ENCODE results near the gene SGIP1. TPM values are rescaled to one million over a fixed set of nuclear protein-coding genes. Genes with fewer than 3 reads are reported as not detected.
A peak's percentile ranks its signal among the peaks of the same experiment; 100 is the strongest.
"Not testable (repeated sequence)": the region's sequence is repeated elsewhere in the genome, so short reads cannot be mapped to it uniquely, and the experiment has no call there.

Gene SGIP1
- total RNA-seq, 1 donor: 2.2 TPM

DNA sequence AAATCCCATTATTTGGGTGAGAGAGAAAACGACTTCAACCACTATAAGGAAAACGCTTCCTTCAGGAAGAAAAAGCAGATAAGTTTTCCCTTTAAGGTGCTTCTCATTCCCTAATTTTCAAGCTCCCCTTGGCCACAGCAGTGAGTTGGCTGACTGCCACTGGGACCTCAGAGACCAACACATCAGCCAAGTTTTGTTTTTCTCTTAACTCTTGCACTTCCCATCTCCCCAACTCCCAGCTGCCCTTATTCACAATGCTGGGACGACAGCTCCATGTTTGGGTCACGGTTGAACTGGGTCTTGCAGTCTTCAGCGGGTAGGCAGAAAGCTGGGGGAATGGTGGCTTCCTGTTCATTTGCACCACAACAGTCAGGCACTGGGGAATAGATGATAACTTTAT, 18.9 kb downstream of the SGIP1 start:
- DNase-seq (ENCODE audit: low read depth in 2 of 3, low spot score in 2 of 3): no peak

DNA sequence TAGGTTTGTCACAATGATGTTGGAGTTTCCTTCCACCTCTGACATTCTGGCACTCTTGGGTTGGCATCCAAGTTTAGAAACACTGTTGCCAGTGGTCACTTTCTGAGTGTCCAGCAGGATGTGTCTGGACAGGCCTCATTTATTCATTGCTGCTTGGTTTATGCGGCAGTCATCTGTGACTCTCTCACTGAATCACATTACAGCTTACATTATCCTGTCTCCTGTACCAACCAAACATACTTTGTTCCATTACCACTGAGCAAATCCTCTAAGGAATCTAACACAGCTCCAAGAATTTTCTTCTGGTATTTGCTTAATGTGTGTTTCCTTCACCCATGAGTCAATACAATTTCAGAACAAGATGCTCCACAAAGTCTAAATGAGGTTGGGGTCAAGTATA, 19.9 kb downstream of the SGIP1 start:
- no peak for DNase-seq (ENCODE audit: low read depth in 2 of 3, low spot score in 2 of 3)

- no peak for DNase-seq (ENCODE audit: low read depth in 2 of 3, low spot score in 2 of 3)
These were observed 22.2 kb downstream of the SGIP1 start for GRCh38 chr1:66556161-66556611.

DNA sequence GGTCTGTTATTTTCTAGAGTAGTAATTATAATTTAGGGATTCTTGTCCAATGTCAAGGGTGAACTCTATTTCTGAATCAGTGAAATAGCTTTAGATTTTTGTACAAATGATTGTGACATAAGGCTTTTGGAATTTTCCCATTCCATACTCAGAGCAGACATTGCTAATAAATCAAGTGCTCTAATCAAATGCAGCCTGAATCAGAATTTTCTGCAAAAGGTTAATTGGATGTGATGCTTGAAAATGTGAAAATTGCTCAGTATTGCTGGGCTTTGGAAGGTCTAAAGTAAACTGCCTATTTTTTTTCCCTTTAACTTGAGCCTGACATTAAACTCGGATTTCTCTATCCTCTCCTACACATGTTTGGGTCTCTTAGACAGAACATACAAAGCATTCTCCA, 23.2 kb downstream of the SGIP1 start:
- no peak for DNase-seq (ENCODE audit: low read depth in 2 of 3, low spot score in 2 of 3)

GRCh38 chr1:66559517-66559916, 25.6 kb downstream of the SGIP1 start:
- no peak for DNase-seq (ENCODE audit: low read depth in 2 of 3, low spot score in 2 of 3)

DNA sequence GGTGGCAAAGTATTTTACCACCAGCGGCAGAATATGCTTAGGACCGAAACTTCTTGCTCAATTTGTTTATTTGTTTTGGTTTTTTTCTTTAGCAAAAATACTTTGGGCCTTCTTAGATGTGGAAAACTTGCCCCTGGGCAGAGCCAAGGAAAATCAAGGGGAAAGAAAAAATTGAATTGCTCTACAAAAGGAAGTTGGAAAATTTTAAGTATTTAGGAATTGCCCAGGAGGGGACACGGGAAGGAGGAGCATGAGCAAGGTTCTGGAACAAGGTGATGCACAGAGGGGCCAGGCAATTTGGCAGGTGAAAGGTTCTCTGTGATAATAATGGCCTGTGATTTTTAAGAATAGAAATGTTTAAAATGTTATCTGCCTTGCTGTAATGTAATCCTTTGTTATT, 28.6 kb downstream of the SGIP1 start:
- no peak for DNase-seq (ENCODE audit: low read depth in 2 of 3, low spot score in 2 of 3)

DNA sequence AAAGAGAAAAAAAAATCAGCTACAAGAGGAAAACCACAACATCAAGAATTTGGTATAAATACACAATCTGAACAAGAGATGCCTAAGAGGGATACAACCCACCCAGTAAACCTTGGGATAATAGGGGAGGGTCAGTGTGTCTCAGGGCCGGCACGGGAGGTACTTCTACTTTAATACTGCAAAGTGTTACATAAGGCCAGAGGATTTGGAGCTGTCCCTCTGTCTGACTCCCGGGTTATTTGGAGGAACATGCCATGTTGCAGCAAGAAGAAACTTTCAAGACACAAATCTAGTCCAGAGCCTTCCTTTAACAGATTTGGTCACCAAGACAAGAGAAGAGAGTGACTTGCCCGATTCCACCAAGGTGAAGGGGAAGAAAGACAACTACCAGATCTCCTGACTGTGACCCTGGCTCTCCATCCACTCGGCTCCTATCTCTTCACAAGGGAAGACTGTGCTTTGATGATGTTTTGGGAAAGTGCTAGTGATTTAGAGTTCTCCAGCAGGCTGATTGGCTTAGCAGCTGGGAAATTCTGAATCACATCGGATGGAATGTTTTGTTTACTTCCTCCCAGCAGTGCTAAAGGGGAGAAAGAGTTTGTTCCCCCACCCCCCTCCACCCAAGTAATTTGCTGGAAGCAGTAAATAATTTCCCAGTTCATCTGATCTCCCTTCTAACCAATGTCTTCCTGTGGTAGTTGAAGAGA, 29.3 kb downstream of the SGIP1 start:
- DNase-seq (ENCODE audit: low read depth in 2 of 3, low spot score in 2 of 3): no peak

DNA sequence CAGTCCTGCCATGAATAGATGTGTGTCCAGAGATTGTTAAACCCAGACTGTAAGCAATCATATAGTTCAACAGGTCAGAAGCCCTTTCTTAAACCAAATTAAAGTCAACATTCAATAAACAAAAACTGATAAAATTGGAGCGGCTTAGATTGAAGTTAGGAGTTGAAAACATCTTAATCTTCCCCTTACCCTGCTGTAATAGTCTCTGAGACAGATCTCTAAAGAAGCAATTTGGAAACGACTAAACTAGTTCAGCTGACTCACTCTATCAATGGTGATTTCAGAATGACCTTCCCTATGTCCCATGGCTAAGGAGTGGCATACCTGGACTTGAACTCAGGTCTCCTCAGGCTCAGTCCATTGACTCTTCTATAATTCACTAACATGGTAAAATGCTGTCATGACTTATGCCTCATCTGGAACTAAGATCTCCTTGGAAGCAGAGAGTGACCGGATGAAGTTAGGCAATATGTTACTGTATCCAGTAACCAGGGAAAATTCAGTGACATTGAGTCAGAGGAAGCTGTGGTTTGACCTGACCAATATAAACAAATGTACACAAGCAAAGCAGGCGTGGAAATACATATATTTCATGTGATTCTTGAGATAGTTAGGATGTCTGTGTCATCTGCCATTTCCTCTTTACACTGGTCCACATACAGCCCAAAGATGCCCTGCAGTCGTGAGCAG, 30.1 kb downstream of the SGIP1 start:
- peak in 1 of 3 donors; percentile 8 for DNase-seq (ENCODE audit: low read depth in 2 of 3, low spot score in 2 of 3)

DNA sequence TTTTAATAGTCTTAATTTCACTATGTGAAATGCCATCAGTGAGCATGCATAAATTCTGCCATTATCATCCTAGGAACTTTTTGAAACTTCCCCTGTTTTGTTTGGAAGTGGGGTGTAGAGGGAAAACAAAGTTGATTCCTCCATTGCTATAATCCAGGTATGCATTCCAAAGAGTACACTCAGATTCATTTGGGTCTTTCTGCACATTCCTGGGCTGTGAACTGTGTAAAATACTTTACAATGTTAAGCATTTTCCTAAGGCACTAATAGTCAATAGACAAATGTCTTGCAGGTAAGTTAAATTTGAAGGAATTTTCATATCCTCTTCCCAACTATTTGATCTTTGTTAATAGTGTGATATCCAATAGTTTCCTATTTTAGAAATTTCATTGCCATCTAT, 36.2 kb downstream of the SGIP1 start:
- no peak for DNase-seq (ENCODE audit: low read depth in 2 of 3, low spot score in 2 of 3)

DNA sequence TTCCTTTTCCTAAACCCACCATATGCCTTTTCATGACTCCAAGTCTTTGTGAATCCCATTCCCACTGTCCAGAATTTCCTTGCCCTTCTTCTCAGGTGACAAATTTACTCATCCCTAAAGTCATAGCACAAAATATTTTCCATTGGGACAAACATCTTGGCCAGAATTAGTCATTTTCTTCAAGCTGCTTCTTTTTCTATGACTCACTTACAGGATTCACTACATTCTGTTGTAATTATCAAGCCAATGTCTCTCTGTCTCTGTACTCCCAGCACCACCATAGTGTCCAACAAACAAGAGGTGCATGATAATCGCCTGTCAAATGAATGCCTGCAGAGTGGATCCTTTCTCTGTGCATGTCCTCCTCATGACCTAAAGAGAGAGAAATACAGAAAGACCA, 37.8 kb downstream of the SGIP1 start:
- no peak for DNase-seq (ENCODE audit: low read depth in 2 of 3, low spot score in 2 of 3)

DNA sequence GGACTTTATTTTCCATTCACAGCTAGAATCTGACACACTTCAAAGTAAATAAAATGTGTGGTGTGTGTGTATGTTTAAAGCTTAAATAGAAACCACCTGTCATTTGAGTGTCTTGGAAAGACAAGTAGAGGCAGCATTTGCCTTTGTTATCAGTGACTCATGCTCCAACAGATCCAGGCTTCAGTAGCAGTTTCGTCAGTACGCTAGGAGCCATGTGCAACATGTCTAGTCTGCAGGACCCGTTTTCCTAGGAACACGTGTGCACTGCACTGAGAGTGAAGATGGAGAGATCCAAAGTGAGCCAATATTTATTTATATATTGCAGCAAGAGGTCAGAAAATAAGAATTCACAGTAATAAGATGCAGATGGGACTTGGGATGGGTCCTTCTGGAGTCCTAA, 41.8 kb downstream of the SGIP1 start:
- no peak for DNase-seq (ENCODE audit: low read depth in 2 of 3, low spot score in 2 of 3)

DNA sequence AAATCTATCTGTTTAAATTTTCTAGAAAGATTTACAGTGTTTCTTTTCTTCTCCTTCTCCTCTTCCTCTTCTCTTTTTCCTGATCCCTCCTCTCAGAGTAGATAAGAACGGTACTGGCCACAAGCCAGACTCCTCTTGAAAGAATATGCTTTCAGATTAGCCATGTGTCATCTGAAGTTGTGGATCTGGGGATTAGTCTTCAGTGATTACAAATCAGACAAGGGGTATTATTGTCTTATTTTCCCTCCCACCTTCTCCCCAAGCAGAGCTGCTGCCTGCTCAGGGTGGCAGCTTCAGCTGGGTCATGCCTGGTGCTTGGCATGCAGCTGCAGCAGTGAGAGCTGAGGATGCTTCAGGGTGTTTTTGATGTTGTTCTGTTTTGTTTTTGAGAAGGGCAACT, 42.7 kb downstream of the SGIP1 start:
- peak in 1 of 3 donors; percentile 33 for DNase-seq (ENCODE audit: low read depth in 2 of 3, low spot score in 2 of 3)

GRCh38 chr1:66578841-66579240, 44.9 kb downstream of the SGIP1 start:
- DNase-seq (ENCODE audit: low read depth in 2 of 3, low spot score in 2 of 3): peak in 1 of 3 donors; percentile 34

DNA sequence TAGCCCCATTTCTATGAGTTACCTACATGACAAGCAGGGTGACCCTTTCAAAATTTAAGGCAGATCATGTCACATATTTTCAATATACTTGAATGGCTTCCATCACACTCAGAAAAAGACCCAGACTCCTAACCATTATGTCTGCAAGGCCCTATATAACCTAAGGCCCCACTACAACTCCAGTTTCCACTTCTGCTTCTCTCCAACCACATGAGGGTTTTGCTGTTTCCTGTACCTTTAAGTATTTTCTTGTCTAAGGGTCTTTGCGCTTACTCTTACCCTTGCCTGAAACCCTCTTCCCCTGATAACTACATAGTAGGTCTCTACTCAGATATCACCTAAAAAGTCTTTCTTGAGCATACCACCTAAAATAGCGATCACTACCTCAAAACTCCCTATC, 46.1 kb downstream of the SGIP1 start:
- DNase-seq (ENCODE audit: low read depth in 2 of 3, low spot score in 2 of 3): peak in 1 of 3 donors; percentile 51

GRCh38 chr1:66583021-66583420, 49.1 kb downstream of the SGIP1 start:
- no peak for DNase-seq (ENCODE audit: low read depth in 2 of 3, low spot score in 2 of 3)

- DNase-seq (ENCODE audit: low read depth in 2 of 3, low spot score in 2 of 3): no peak
These were observed 51.0 kb downstream of the SGIP1 start for GRCh38 chr1:66585002-66585401.

- DNase-seq (ENCODE audit: low read depth in 2 of 3, low spot score in 2 of 3): no peak
These were observed 55.4 kb downstream of the SGIP1 start for GRCh38 chr1:66589326-66589725.

DNA sequence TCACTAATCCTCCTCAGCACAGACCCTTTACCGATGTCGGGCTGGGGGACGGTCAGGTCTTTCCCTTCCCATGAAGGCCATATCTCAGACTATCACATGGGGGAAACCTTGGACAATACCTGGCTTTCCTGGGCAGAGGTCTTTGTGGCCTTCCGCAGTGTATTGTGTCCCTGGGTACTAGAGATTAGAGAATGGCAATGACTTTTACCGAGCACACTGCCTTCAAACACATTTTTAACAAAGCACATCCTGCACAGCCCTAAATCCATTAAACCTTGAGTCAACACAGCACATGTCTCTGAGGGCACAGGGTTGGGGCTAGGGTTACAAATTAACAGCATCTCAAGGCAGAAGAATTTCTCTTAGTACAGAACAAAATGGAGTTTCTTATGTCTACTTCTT, 58.2 kb downstream of the SGIP1 start:
- not testable (repeated sequence) for DNase-seq (ENCODE audit: low read depth in 2 of 3, low spot score in 2 of 3)

- no peak for DNase-seq (ENCODE audit: low read depth in 2 of 3, low spot score in 2 of 3)
These were observed 62.2 kb downstream of the SGIP1 start for GRCh38 chr1:66596191-66596590.

- no peak for DNase-seq (ENCODE audit: low read depth in 2 of 3, low spot score in 2 of 3)
These were observed 63.5 kb downstream of the SGIP1 start for GRCh38 chr1:66597500-66597899.

- DNase-seq (ENCODE audit: low read depth in 2 of 3, low spot score in 2 of 3): no peak
These were observed 64.7 kb downstream of the SGIP1 start for GRCh38 chr1:66598670-66599069.

DNA sequence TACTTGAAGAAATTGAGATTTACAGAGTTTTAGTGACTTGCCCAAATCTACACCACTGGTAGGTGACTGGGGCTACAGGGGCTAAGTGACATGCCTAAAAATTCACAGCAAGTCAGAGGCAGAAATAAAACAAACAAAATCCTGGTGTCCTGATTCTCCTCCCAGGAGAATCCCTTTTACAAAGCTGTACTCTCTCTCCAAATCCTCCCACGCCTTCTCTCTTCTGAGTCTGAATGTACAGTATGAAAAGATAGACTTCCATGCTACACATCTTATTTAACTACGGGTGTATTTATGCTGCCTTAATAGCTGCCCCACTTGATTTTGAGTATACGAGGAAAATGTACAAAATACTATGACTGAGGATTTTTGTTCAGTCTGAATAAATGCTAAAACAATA, 65.4 kb downstream of the SGIP1 start:
- no peak for DNase-seq (ENCODE audit: low read depth in 2 of 3, low spot score in 2 of 3)

All from hematopoietic multipotent progenitor cell (in vitro differentiated cells).